Effector memory CD8-positive, alpha-beta T cell (primary cell): ENCODE results near the gene ZNF711.
"Not testable (repeated sequence)": the region's sequence is repeated elsewhere in the genome, so short reads cannot be mapped to it uniquely, and the experiment has no call there.

Experiments
- ATAC-seq: fragments of 150-1000 bp; cut with Tn5 transposase; replicated peaks from 2 replicates; pipeline ENCODE4 v1.10.0; 2021; ENCODE audit warnings: mild to moderate bottlenecking, moderate library complexity
- DNase-seq, 3 experiments: peaks; one replicate each; pipeline ENCODE4 v3.0.0; 2021
- H3K27ac Mint-ChIP-seq, 2 donors: one replicate each; pipeline ENCODE4 v1.8.0; 2022; ENCODE audit warnings: mild to moderate bottlenecking in 2 of 2, mixed read lengths in 2 of 2, moderate library complexity in 2 of 2
- H3K27me3 Mint-ChIP-seq, 2 donors: one replicate each; pipeline ENCODE4 v1.8.0; 2022; ENCODE audit warnings: mixed read lengths in 2 of 2
- H3K36me3 Mint-ChIP-seq: one replicate; pipeline ENCODE4 v1.8.0; 2022; ENCODE audit warnings: mild to moderate bottlenecking, moderate library complexity, mixed read lengths; ENCODE audit not compliant: insufficient read depth
- H3K4me1 Mint-ChIP-seq, 2 donors: one replicate each; pipeline ENCODE4 v1.8.0; 2022; ENCODE audit warnings: low read depth in 2 of 2, mixed read lengths in 2 of 2
- H3K4me3 Mint-ChIP-seq, 2 donors: one replicate each; pipeline ENCODE4 v1.8.0; 2022; ENCODE audit warnings: mild to moderate bottlenecking in 2 of 2, mixed read lengths in 2 of 2, moderate library complexity in 2 of 2
- H3K9me3 Mint-ChIP-seq, 2 donors: one replicate each; pipeline ENCODE4 v1.8.0; 2022; ENCODE audit warnings: mixed read lengths in 2 of 2

The ZNF711 gene

DNA sequence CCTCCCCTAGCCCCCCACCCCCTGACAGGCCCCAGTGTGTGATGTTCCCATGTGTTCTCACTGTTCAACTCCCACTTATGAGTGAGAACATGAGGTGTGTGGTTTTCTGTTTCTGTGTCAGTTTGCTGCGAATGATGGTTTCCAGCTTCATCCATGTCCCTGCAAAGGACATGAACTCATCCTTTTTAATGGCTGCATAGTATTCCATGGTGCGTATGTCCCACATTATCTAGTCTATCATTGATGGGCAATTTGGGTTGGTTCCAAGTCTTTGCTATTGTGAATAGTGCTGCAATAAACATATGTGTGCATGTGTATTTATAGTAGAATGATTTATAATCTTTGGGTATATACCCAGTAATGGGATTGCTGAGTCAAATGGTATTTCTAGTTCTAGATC, 67.6 kb downstream of the ZNF711 start:
- not testable (repeated sequence) for ATAC-seq, H3K4me3 Mint-ChIP-seq, H3K4me1 Mint-ChIP-seq, H3K27me3 Mint-ChIP-seq, H3K36me3 Mint-ChIP-seq, H3K9me3 Mint-ChIP-seq, DNase-seq, H3K27ac Mint-ChIP-seq
